Omental fat pad (tissue), 4 donors: ENCODE measurements around the gene SPRY2. TPM values are rescaled to one million over a fixed set of nuclear protein-coding genes. Genes with fewer than 3 reads are reported as not detected.
A peak's percentile ranks its signal among the peaks of the same experiment; 100 is the strongest.

Experiments used
- ATAC-seq: fragments of 150-250 bp; one replicate; pipeline ENCODE4 v1.9.1; 2016; ENCODE audit warnings: mild to moderate bottlenecking, moderate library complexity; ENCODE audit not compliant: low FRiP score
- DNase-seq: peaks from one replicate; pipeline ENCODE4 v3.0.0-alpha.2; 2019; ENCODE audit warnings: low spot score
- total RNA-seq, 4 donors: library from RNA; depleted of rRNA; stranded (reverse); fragments of >200 nt; gene quantifications; one replicate each; pipeline ENCODE4 v1.1.0, GENCODE V29; 2016
- TF ChIP-seq, protein P1 (sequence below), 3 donors: fragments of 450-650 bp; IDR thresholded peaks; one replicate each; pipeline ENCODE4 v1.5.1; 2016 to 2017; ENCODE audit warnings: antibody characterized with exemption in 3 of 3, mild to moderate bottlenecking in 3 of 3, moderate library complexity in 2 of 3

Gene SPRY2
- 100 to 1,000 TPM in 1 of 4 donors, 10 to 100 TPM in 3; 61.3 to 130 (median 68.3) TPM for total RNA-seq

DNA sequence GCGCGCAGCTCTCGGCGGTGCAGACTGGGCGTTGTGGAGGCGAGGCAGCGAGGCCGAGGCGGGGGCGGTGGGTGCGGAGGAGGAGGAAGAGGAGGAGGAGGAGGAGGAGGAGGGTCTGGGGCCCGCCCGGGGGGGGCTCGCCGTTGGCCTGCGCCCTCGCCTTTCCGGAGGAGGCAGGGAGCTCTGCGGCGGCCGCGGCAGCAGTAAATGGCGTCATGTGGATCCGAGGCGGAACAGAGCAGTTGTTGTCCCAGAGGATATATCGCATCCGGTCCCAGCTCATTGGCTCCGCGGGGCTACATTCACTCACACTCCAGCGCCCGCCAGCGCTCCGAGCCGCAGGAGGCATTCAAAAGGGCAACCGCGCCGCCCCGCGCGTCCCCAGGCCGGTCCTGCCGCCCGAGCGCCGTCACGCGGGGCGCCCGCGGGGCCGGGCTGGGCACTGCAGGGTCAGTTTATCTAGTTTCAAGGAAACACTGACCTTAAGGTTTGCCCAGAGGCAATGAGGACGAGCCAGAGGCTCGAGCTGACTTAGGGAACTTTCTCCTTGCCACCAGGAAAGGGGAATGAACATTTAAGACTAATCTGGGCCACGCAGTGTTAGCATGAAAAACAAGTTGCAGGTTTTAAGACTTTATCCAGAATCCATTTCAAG lies at the start of gene SPRY2:
SPRY2 (minus strand) TSS at position 26 of the 655 bp plus-strand sequence. CDS start 3,421 bp downstream, outside the sequence.
- DNase-seq = peak; percentile 81
- TF ChIP-seq, protein P1, sequence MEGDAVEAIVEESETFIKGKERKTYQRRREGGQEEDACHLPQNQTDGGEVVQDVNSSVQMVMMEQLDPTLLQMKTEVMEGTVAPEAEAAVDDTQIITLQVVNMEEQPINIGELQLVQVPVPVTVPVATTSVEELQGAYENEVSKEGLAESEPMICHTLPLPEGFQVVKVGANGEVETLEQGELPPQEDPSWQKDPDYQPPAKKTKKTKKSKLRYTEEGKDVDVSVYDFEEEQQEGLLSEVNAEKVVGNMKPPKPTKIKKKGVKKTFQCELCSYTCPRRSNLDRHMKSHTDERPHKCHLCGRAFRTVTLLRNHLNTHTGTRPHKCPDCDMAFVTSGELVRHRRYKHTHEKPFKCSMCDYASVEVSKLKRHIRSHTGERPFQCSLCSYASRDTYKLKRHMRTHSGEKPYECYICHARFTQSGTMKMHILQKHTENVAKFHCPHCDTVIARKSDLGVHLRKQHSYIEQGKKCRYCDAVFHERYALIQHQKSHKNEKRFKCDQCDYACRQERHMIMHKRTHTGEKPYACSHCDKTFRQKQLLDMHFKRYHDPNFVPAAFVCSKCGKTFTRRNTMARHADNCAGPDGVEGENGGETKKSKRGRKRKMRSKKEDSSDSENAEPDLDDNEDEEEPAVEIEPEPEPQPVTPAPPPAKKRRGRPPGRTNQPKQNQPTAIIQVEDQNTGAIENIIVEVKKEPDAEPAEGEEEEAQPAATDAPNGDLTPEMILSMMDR (IDR thresholded peaks at IDR 0.05) = no peak
- ATAC-seq = peak; percentile 81

- TF ChIP-seq, protein P1 (IDR thresholded peaks at IDR 0.05) = no peak
- no peak for DNase-seq
- no peak for ATAC-seq
Measured at GRCh38 chr13:80390338-80390737, 49.4 kb upstream of the SPRY2 start.

GRCh38 chr13:80389073-80390038 lies 48.4 kb upstream of the SPRY2 start:
- ATAC-seq = peak; percentile 78
- no peak for DNase-seq
- TF ChIP-seq, protein P1 (IDR thresholded peaks at IDR 0.05) = no peak

- ATAC-seq (no peak), DNase-seq (no peak)
- TF ChIP-seq, protein P1 (IDR thresholded peaks at IDR 0.05) = no peak
Measured at GRCh38 chr13:80388506-80388905, 47.6 kb upstream of the SPRY2 start.

GRCh38 chr13:80386592-80386991 lies 45.7 kb upstream of the SPRY2 start:
- ATAC-seq (no peak), DNase-seq (no peak)
- TF ChIP-seq, protein P1 (IDR thresholded peaks at IDR 0.05) = no peak

DNA sequence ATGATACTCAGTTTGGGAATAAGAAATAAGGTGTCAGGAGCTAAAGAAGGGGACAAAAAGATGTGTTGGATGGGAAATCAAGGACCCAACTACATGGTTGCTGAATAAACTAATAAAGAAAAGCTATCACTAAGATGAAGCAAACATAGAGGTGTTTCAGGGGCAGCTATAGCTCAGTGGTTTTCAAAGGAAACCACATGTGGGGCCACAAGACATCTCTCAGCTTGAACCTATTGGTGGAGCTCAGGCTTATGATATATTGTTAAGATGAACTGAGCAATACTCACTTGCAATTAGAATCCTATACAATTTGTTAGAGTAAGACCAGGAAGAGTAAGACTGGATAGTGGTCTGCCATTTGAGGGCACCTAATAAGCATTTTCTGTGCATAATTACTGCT lies 45.1 kb upstream of the SPRY2 start:
- ATAC-seq (no peak), DNase-seq (no peak)
- TF ChIP-seq, protein P1 (IDR thresholded peaks at IDR 0.05) = no peak
